Measurements from ENCODE around the gene MAN1C1.

The MAN1C1 gene

DNA sequence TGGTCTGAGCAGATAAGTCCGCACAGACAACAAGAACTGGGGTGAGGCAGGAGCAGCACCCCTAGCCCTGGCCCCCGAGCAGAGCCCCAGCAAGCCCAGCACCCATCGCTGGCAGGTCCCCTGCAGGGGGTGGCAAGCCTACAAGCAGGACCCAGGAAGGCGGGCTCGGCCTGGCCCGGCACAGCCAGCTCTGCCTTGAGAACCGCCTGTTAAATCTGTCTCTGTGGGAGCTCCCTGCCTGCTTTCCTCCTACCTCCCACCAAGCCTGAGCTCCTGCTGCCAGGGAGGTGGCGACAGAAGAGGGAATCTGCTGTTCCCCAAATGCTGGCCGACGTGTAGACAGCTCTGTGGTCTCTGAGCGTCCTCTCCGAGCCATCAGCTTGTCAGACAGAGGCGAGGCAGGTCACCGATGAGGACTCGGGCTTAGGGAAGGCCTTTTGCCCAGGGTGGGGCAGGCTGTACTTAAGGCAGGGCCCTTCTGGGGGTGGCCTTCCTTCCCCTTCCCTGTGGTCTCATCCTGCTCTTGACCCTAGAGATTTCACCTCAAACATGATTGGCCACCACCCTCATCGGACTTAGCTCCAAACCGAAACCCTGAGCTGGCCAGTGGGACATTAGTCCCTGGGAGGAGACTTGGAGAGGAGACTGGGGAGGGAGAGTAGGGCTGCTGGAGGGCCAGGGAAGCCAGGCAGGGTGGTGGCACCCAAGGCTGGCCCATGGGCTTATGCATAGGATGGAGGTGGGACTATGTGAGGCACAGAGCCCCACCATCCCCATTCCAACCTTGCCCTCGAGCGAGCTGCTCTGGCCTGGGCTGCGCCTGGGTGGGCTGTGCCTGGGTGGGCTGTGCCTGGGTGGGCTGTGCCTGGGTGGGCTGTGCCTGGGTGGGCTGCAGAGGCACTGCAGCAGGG is 191.1 kb downstream of the MAN1C1 start:
- DNase-seq: no peak

GRCh38 chr1:25808481-25809244 is 192.1 kb downstream of the MAN1C1 start:
- DNase-seq: no peak

DNA sequence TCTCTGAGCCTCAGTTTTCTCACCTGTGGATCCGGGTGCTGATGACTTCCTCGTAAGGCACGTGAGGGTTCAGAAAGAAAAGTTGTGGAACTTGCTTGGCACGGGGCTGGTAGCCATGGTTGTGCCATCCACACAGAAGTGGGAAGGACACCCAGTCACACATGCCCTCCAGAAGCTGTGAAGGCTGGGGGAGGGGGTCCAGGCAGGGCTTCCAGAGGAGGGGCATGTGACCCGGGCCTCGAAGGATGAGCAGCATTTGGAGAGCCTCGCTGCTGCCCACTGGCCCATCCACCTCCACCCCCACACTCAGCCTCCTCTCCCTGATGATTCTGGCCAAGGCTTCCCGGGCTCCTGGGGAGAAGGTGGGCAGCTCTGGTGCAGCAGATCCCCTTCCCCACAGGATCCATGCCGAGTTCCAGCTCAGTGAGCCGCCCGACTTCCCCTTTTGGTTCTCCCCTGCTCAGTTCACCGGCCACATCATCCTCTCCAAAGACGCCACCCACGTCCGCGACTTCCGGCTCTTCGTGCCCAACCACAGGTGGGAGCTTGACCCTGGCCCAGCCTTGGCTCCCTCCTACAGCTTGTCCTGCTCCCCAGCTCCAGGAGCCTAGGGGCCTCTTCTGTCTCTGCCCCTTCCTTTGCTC is 192.8 kb downstream of the MAN1C1 start:
- no peak for DNase-seq

GRCh38 chr1:25809929-25810328 is 193.3 kb downstream of the MAN1C1 start:
- no peak for DNase-seq

DNA sequence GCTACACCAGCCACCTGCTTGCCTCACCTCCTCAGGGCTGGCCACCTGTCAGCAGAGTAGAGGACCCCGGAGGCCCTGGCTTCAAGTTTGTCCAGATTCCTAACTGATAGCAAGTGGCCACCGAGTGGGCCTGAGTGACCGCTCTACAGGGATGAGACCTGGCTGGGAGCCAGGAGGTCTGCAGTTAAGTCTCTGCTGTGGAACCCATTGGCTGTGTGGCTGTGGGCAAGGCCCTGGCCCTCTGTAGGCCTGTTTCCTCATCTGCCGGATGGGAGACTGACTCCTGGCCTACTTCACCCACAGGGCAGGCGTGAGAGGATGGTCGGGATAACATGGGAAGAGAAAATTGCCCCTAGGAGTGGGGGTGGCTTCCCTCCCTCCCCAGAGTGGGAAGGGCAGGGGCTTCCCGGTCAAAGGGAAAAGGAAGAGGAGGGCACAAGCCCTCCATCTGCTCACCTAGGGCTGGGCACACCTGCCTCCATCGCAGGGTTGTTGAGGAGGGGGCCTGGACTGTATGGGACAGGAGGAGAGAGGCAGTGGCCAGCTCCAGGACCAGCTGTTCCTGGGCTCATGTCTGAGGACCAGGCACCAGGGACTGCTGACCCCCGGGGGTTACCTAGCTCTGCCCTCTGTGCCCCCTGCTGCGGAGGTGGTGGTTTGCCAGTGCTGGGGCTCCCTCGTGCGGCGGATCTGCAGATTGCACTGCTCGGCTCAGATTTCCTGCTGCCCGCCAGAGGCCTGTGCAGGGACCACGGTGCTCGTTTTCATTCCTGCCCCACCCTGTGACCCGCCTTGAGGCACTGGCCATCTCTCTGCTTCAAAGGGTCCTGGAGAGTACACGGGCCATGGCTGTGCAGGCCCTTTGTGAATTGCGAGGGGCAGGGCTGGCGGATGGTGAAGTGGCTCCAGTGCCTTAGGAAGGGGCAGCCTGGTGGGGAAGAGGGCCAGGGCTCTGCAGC is 194.0 kb downstream of the MAN1C1 start:
- DNase-seq: peak; percentile 44

DNA sequence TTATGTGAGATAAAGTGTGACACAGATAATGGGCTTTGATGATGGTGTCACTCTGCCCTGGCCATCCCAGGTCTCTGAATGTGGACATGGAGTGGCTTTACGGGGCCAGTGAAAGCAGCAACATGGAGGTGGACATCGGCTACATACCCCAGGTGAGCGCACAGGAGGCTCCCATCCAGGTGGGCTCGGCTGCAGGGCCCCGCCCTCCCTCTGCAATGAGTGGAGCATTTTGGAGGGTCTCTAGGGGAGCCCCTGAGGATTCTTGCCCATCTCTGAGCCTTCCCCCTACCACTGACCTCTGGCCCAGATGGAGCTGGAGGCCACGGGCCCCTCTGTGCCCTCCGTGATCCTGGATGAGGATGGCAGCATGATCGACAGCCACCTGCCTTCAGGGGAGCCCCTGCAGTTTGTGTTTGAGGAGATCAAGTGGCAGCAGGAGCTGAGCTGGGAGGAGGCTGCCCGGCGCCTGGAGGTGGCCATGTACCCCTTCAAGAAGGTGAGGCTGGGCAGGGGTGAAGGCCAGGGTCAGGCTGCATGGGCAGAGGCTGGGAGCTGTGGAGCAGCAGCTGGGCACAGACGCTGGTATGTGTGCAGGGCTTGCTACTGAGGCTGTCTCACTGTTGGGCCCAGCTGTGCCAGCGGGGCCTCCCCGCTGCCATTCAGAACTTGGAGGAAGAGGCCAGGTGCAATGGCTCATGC is 194.9 kb downstream of the MAN1C1 start:
- no peak for DNase-seq

DNA sequence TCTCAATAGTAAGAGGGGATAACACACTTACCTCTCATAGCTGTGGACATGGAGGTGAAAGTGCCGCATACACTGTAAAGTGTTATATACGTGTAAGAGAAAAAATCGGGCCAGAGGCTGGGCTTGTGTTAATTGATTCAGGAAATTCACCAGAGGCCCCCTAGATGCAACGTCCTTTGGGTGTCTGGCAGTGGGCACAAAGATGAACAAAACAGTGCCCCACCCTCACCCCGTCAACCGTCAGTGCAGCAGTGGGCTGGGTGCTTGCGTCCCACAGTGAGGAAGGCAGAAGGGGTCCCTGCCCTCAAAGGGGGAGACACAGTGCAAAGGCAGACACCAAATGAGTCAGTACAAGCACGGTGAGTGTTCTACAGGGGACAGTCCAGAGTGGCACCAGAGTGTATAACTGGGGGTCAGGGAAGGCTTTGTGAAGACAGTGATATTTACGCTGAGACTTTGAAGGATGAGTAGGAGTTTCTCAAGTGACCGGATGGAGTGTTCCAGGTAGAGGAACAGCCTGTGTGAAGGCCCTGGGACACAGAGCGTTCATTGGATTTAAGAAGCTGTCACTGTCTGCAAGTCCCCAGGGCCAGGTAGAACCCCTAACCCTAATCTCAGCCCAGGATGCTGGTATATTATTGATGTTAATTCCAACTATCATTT is 196.6 kb downstream of the MAN1C1 start:
- DNase-seq: no peak

DNA sequence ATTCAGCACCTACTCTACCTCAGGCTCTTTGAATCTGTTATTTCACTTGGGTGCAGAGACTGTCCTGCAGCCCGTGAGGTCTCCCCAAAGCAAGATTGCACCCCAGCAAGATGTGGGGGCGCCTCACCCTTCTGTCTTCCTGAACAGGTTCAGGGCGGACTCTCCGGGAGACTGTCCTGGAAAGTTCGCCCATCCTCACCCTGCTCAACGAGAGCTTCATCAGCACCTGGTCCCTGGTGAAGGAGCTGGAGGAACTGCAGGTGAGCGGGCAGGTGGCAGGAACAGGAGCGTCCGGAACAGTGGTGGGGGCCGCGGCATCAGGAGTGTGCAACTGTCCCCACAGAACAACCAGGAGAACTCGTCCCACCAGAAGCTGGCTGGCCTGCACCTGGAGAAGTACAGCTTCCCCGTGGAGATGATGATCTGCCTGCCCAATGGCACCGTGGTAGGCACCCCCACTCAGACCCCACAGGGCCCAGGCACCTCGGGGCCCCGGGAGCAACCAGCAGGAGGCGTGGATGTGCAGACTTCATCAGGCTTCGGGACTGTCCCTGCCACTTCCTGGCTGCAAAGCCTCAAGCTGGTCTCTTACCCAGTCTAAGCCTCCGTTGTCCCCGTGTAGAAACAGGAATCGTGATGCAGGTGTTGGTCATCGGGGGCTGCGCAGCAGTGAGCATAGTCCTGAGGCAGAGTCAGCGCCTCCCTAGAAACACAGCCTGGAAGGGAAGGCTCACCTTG is 197.3 kb downstream of the MAN1C1 start:
- DNase-seq: no peak

- no peak for DNase-seq
Observed at GRCh38 chr1:25814549-25815087, 198.0 kb downstream of the MAN1C1 start.

DNA sequence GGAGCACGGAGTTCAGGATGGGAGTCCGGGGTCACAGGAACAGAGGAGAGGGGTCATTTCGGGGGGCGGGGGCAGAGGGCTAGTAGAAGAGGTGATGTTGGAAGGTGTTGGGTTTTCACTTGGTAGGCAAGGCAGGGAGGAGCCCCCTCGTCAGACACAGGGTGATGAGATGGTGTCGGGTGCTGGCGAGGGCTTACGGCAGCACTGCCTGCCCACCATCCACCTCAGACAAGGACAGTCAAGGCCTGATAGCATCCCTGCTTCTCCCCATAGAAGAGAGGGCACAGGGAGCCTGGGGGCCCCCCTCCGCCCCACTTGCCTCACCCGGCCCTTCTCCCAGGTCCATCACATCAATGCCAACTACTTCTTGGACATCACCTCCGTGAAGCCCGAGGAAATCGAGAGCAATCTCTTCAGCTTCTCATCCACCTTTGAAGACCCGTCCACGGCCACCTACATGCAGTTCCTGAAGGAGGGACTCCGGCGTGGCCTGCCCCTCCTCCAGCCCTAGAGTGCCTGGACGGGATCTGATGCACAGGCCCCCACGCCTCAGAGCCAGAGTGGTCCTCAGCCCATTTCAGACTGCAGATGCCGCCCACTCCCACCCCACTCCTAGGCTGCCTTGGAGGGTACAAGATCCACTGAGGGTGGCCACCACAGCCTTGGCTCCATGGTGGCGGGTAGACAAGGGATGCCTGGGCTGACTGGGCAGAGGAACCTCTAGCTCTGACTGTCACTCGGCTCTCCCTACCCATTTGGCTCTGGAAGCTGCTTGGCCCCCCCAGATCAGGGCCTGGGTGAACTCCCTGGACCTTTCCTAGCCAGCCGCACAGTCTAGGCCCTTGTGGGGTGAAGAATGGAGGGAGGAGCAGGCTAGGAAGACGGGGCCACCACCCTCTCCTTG is 198.9 kb downstream of the MAN1C1 start:
- DNase-seq: no peak

DNA sequence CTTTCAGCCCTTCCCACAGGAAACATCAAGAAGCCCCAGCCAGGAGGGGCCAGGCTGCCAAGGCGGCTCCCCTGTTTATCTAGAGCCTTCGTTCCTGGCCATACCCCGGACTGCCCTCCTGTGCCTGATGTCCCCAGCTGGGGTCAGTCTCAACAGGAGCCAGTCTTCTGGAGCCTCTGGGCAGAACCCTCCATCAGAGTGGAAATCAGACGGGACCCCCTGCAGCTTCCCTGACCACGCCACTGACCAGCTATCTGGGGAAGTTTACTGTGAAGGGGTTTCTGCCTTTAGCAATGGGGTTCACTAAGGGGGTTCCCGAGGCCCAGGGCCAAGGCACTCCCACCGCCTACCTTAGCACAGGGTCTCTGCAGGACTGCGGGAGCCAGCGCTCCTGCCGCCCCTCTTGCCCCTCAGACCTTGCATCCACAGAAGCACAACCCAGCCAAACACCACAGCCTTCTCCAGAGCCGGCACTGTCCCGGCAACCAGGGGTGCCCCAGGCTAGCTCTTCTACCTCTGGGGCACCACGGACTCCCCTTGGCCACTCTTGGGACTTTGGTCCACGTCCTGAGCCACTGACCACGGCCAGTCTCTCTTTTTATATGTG is 199.6 kb downstream of the MAN1C1 start:
- no peak for DNase-seq

DNA sequence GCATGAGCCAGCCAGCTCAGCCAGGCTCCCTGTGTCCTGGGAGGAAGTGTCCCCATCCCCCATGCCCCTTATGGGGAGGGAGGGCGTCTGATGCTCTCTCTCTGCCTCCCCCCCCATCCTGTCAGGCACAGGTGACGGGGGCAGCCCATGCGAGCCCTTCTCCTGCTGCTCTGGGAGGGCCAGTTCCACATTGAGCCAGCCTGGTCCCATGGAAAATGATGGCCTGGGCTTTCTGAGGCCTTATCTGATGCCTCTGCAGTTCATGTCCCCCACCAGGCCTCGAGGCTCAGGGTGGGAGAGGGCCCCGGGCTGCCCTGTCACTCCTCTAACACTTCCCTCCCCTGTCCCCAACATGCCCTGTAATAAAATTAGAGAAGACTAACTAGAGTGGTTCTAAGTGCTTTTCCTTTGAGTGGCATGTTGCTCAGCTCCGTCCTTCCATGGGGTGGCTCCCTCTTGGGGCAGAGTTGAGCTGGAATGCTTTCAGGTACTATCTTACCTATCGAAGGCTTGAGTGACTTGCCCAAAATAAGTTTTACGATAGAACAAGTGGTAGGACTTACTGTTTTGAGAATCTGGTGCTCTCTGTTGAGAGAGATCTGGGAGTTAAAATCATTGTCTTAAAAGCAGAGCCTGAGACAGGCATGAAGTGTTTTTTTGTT is 201.4 kb downstream of the MAN1C1 start:
- no peak for DNase-seq

- DNase-seq: no peak
Observed at GRCh38 chr1:25818569-25818968, 202.0 kb downstream of the MAN1C1 start.

- DNase-seq: peak; percentile 42
Observed at GRCh38 chr1:25819491-25820246, 203.1 kb downstream of the MAN1C1 start, which contains the start of gene MTFR1L. Gene MTFR1L, plus strand, starts transcription at chr1:25819954. Its CDS starts 3,151 bp downstream, at chr1:25823105.

DNA sequence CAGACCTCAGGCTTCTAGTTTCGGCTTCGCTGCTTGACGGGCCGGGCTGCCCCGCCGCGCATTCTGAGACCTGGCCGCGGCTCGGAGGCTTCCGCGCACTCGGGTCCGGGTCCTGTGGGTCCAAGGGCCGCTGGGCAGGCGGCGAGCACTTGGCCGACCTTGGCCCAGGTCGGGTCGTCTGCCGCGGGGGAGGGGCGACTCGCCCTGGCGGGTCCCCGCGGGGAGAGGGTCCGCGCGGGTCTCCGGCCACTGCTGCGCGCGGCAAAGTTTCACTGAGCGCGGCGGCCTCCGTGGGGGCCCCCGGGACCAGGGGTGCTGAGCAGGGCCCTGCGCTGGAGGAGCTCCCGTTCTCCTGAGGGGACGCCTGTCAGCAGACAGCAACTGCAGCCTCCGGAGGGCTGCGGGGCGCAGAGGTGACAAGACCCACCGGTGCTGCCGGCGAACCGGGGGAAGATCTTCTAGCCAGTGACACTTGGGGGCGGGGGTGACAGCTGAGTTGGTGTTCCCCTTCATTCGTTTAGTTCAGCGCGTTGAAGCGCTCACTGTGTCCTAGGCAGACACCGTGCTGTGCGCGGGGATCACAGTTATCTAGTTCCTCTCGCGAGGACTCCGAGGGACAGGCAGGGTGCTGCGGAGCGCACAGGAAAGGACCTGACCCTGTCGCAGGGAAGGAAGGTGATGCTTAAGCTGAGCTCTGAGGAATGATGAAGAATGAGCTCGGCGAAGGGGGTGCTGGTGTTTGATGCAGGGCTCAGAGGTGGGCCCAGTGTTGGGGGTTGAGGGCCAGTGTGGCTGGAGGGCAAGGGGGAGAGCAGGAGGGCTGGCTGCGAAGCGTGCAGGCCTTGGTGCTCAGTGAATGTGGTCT is 203.9 kb downstream of the MAN1C1 start:
- DNase-seq: no peak

GRCh38 chr1:25821112-25821476 is 204.5 kb downstream of the MAN1C1 start:
- DNase-seq: no peak
